H1 (cell line): Measurements from ENCODE around the gene IRF8. TPM values are rescaled to one million over a fixed set of nuclear protein-coding genes. Genes with fewer than 3 reads are reported as not detected.

Source experiments
- CTCF ChIA-PET: fragments of 300-600 bp; sonication (Branson Sonifier 250); formaldehyde crosslinking; loops from one replicate; lab custom pipeline; 2021; ENCODE audit not compliant: partially characterized antibody; lab: Charles Lee
- POLR2A ChIA-PET: fragments of 300-600 bp; sonication (Branson Sonifier 250); formaldehyde crosslinking; loops from one replicate; lab custom pipeline; 2021; ENCODE audit warnings: inconsistent platforms; ENCODE audit not compliant: partially characterized antibody; lab: Charles Lee
- DNase-seq, 2 experiments: peaks; one replicate each; pipeline versions ENCODE4 v3.0.0 to v3.0.0-alpha.2; 2010 to 2022; ENCODE audit warnings: low spot score in 2 of 2, low read depth in 1 of 2, mixed read lengths in 1 of 2
- FAIRE-seq: peaks from 2 replicates; lab custom pipeline; 2011; peaks lifted over from hg19 to GRCh38; lab: Jason Lieb, UNC
- H2AFZ ChIP-seq: 2 replicates; pipeline ENCODE4 v1.8.1; 2012; ENCODE audit warnings: low read length, inconsistent platforms
- H2AK5ac ChIP-seq: 2 replicates; pipeline ENCODE4 v1.6.1; 2013; ENCODE audit warnings: low read depth, low read length
- H2BK120ac ChIP-seq: replicated peaks from 2 replicates; pipeline ENCODE3; 2013; ENCODE audit warnings: low read depth, low read length, inconsistent platforms
- H2BK12ac ChIP-seq: 2 replicates; pipeline ENCODE4 v1.6.1; 2013; ENCODE audit warnings: low read depth, low read length
- H2BK15ac ChIP-seq: 2 replicates; pipeline ENCODE4 v1.6.1; 2013; ENCODE audit warnings: low read length
- H2BK20ac ChIP-seq: 2 replicates; pipeline ENCODE4 v1.6.1; 2013; ENCODE audit warnings: low read length
- H2BK5ac ChIP-seq: 2 replicates; pipeline ENCODE4 v1.6.1; 2013; ENCODE audit warnings: low read depth, low read length
- H3K14ac ChIP-seq: 2 replicates; pipeline ENCODE4 v1.6.1; 2013; ENCODE audit warnings: inconsistent platforms; ENCODE audit not compliant: insufficient read length
- H3K18ac ChIP-seq: 2 replicates; pipeline ENCODE4 v1.6.1; 2013; ENCODE audit warnings: low read length; ENCODE audit errors: extremely low read depth
- H3K23ac ChIP-seq: 2 replicates; pipeline ENCODE4 v1.6.1; 2013; ENCODE audit warnings: inconsistent platforms; ENCODE audit not compliant: insufficient read length
- H3K23me2 ChIP-seq: 2 replicates; pipeline ENCODE4 v1.6.1; 2013; ENCODE audit warnings: low read depth, low read length
- H3K27ac ChIP-seq: 2 replicates; pipeline ENCODE4 v1.6.1; 2011; ENCODE audit warnings: low read depth, low read length, inconsistent platforms
- H3K27me3 ChIP-seq, 4 experiments: replicated peaks in 1 of 4; 1 replicate in 1 of 4; 2 replicates in 3 of 4; pipeline versions ENCODE4 v1.6.1 to v1.8.1; 2011 to 2013; ENCODE audit warnings: low read length in 3 of 4, mild to moderate bottlenecking in 3 of 4, inconsistent platforms in 2 of 4, mixed read lengths in 2 of 4, moderate library complexity in 1 of 4; ENCODE audit not compliant: control insufficient read depth in 3 of 4, insufficient read depth in 3 of 4; ENCODE audit errors: extremely low read depth in 1 of 4
- H3K36me3 ChIP-seq, 4 experiments: 2 replicates each; pipeline versions ENCODE4 v1.6.1 to v1.8.1; 2011 to 2013; ENCODE audit warnings: mild to moderate bottlenecking in 4 of 4, low read length in 3 of 4, moderate library complexity in 2 of 4, control low read depth in 1 of 4, inconsistent platforms in 1 of 4; ENCODE audit not compliant: insufficient read depth in 4 of 4, control insufficient read depth in 2 of 4
- H3K4ac ChIP-seq: replicated peaks from 2 replicates; pipeline ENCODE3; 2013; ENCODE audit warnings: low read length, low read depth, mixed read lengths, inconsistent platforms; ENCODE audit not compliant: insufficient read length
- H3K4me1 ChIP-seq, 4 experiments: replicated peaks in 1 of 4; 1 replicate in 1 of 4; 2 replicates in 3 of 4; pipeline versions ENCODE4 v1.6.1 to v1.8.1; 2011 to 2013; ENCODE audit warnings: low read length in 3 of 4, inconsistent platforms in 2 of 4, mixed read lengths in 1 of 4; ENCODE audit not compliant: insufficient read depth in 4 of 4, control insufficient read depth in 3 of 4
- H3K4me2 ChIP-seq, 2 experiments: 2 replicates each; pipeline versions ENCODE4 v1.6.1 to v1.8.1; 2011 to 2013; ENCODE audit warnings: low read depth in 2 of 2, low read length in 2 of 2, control low read depth in 1 of 2, inconsistent platforms in 1 of 2, mild to moderate bottlenecking in 1 of 2; ENCODE audit not compliant: insufficient read depth in 1 of 2
- H3K4me3 ChIP-seq, 4 experiments: fragments of 200-600, 300-600 bp in 1 of 4; sonication (generic), shearing (Covaris generic), sonication (Bioruptor Twin) in 1 of 4; 2 replicates each; pipeline versions ENCODE4 v1.5.1 to v1.8.1; 2011 to 2016; ENCODE audit warnings: low read length in 4 of 4, low read depth in 3 of 4, control low read depth in 2 of 4, inconsistent platforms in 2 of 4, mild to moderate bottlenecking in 2 of 4, mixed read lengths in 1 of 4, moderate library complexity in 1 of 4; ENCODE audit not compliant: insufficient read depth in 2 of 4; ENCODE audit errors: extremely low read depth in 1 of 4
- H3K56ac ChIP-seq: replicated peaks from 2 replicates; pipeline ENCODE3; 2013; ENCODE audit warnings: low read depth, mild to moderate bottlenecking, mixed read lengths, low read length, inconsistent platforms; ENCODE audit not compliant: insufficient read length
- H3K79me1 ChIP-seq: 2 replicates; pipeline ENCODE4 v1.6.1; 2013; ENCODE audit warnings: low read depth, low read length, control low read depth
- H3K79me2 ChIP-seq, 2 experiments: 2 replicates each; pipeline versions ENCODE4 v1.6.1 to v1.8.1; 2012 to 2013; ENCODE audit warnings: low read length in 2 of 2, mild to moderate bottlenecking in 2 of 2, inconsistent platforms in 1 of 2; ENCODE audit not compliant: insufficient read depth in 2 of 2, control insufficient read depth in 1 of 2
- H3K9ac ChIP-seq, 4 experiments: replicated peaks in 1 of 4; 1 replicate in 1 of 4; 2 replicates in 3 of 4; pipeline versions ENCODE4 v1.6.1 to v1.8.1; 2011 to 2013; ENCODE audit warnings: low read depth in 3 of 4, low read length in 3 of 4, control low read depth in 2 of 4, mild to moderate bottlenecking in 2 of 4, moderate library complexity in 2 of 4, inconsistent platforms in 1 of 4; ENCODE audit errors: extremely low read depth in 1 of 4
- H3K9me3 ChIP-seq, 2 experiments: 2 replicates each; pipeline versions ENCODE4 v1.6.1 to v1.8.1; 2012 to 2013; ENCODE audit warnings: mild to moderate bottlenecking in 2 of 2, moderate library complexity in 2 of 2, control low read depth in 1 of 2, inconsistent platforms in 1 of 2, low read depth in 1 of 2, low read length in 1 of 2, mixed read lengths in 1 of 2; ENCODE audit not compliant: insufficient read depth in 2 of 2
- H4K20me1 ChIP-seq, 2 experiments: replicated peaks in 1 of 2; 2 replicates each; pipeline versions ENCODE3 to v1.8.1; 2011 to 2013; ENCODE audit warnings: inconsistent platforms in 2 of 2, low read length in 2 of 2, mild to moderate bottlenecking in 1 of 2; ENCODE audit not compliant: insufficient read depth in 2 of 2, control insufficient read depth in 1 of 2
- H4K5ac ChIP-seq: 2 replicates; pipeline ENCODE4 v1.6.1; 2013; ENCODE audit warnings: low read length, low read depth, mixed read lengths, inconsistent platforms; ENCODE audit not compliant: insufficient read length
- H4K8ac ChIP-seq: 2 replicates; pipeline ENCODE4 v1.8.0; 2013; ENCODE audit warnings: mild to moderate bottlenecking, moderate library complexity, low read length, inconsistent platforms; ENCODE audit not compliant: insufficient read depth; ENCODE audit errors: extremely low read depth
- H4K91ac ChIP-seq: replicated peaks from 2 replicates; pipeline ENCODE3; 2013; ENCODE audit warnings: low read length, mixed read lengths, inconsistent platforms; ENCODE audit not compliant: insufficient read length
- BRCA1 ChIP-seq: IDR thresholded peaks from 2 replicates; pipeline ENCODE4 v1.6.1; 2012; ENCODE audit warnings: low read depth, low read length, improper control_type of control experiment
- EGR1 ChIP-seq: IDR thresholded peaks from 2 replicates; pipeline ENCODE4 v1.6.1; 2011; ENCODE audit warnings: low read depth, low read length, borderline replicate concordance
- RAD21 ChIP-seq, 2 experiments: IDR thresholded peaks in 1 of 2; conservative IDR thresholded peaks in 1 of 2; 2 replicates each; pipeline ENCODE4 v1.6.1; 2011; ENCODE audit warnings: low read depth in 2 of 2, low read length in 2 of 2, improper control_type of control experiment in 1 of 2, inconsistent platforms in 1 of 2, mild to moderate bottlenecking in 1 of 2, moderate library complexity in 1 of 2
- RXRA ChIP-seq: IDR thresholded peaks from 2 replicates; pipeline ENCODE4 v1.6.1; 2011; ENCODE audit warnings: low read depth, mild to moderate bottlenecking, low read length, moderate library complexity; ENCODE audit not compliant: insufficient read depth
- SP4 ChIP-seq: IDR thresholded peaks from 2 replicates; pipeline ENCODE4 v1.6.1; 2012; ENCODE audit warnings: low read length, inconsistent platforms
- WGBS, 2 experiments: shearing (Covaris generic) in 1 of 2; methylation state at CpG; one replicate each; pipeline versions ENCODE4 v1.1.6 to v1.1.7; 2013 to 2015; ENCODE audit warnings: low lambda C conversion rate in 2 of 2, mixed read lengths in 2 of 2, inconsistent platforms in 1 of 2, low coverage in 1 of 2, missing lambda C conversion rate in 1 of 2; ENCODE audit not compliant: insufficient replicate concordance in 2 of 2, insufficient coverage in 1 of 2, insufficient read length in 1 of 2; ENCODE audit errors: extremely low coverage in 1 of 2, missing lambda C conversion rate in 1 of 2; 5-methylcytosine and 5-hydroxymethylcytosine counted together
- polyA plus RNA-seq, 7 experiments: library from polyadenylated mRNA; depleted of rRNA in 3 of 7; stranded (reverse) in 5 of 7; unstranded in 2 of 7; fragments of >200 nt in 5 of 7; fragments of 200-250 nt in 2 of 7; gene quantifications; 1 replicate in 5 of 7; 2 replicates in 1 of 7; 4 replicates in 1 of 7; pipeline versions ENCODE4 v1.2.1 to v1.2.3, GENCODE V29; 2011 to 2013; ENCODE audit warnings: missing spikeins in 2 of 7, mixed read lengths in 2 of 7
- total RNA-seq: library from RNA; stranded (reverse); fragmentation: NEBNext Ultra II Directional; extraction: Animal tissue kit (Norgen Biotek cat#: 25700); gene quantifications from 2 replicates; pipeline ENCODE4 v1.2.1, GENCODE V29; 2021

Gene IRF8
- total and polyA plus RNA-seq, 2 of the 8 experiments (the other 6 are each of a cell fraction or from before 2014, with no cell fraction given) = 0.35 to 2.0 TPM

DNA sequence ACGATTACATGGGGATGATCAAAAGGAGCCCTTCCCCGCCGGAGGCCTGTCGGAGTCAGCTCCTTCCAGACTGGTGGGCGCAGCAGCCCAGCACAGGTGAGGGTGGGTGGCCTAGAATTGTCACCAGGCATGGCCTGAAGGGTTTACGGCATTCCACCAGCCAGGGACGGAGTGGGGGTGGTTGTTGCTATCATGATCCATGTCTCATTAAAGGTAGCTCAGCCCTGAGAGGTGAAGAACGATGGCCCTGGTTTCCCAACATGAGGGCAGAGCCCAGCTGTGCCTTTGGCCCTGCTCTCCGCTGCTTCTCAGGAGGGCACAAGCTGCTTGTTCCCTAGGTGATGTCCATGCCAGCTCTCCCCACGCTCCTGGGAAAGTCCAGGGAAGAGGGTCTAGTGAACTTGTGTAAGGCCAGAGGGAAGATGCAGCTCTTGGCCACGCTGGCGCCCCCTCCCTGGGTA, 14.2 kb downstream of the IRF8 start:
- H4K91ac ChIP-seq = peak overlapping the region; percentile 6
- DNase-seq (no peak), FAIRE-seq (no peak)
- no peak overlapping the region for H4K8ac ChIP-seq
- no peaks in the 10 kb centered on the region for H3K79me1 ChIP-seq
- H2BK120ac ChIP-seq = no peak overlapping the region
- no peak overlapping the region for H2BK5ac ChIP-seq
- no peaks in the 10 kb centered on the region for H4K20me1 ChIP-seq
- peaks cover 0 to 8% (median 4%) of the 10 kb centered on the region in 4 experiments; a peak in 3 of 7 replicates for H3K27me3 ChIP-seq
- H3K4me2 ChIP-seq = no peak overlapping the region
- H3K9ac ChIP-seq = no peak overlapping the region
- TF ChIP-seq RXRA (no peak), EGR1 (no peak), BRCA1 (no peak), SP4 (no peak), RAD21 (IDR thresholded peaks at IDR 0.05 in 1 of 2, conservative IDR thresholded peaks at IDR 0.05 in 1 of 2; ENCODE audit: low read depth in 2 of 2, low read length in 2 of 2) (no peak)
- H3K79me2 ChIP-seq = no peaks in the 10 kb centered on the region
- H3K14ac ChIP-seq = no peak overlapping the region
- ChIA-PET CTCF (interaction anchor here (1.0 to 10.2 kb wide), 11 partner anchors 10 to 94 kb away, joined by 3 to 52 read pairs (median 5); no protein-coding TSS in a partner anchor), POLR2A (no interaction called here)
- 91% methylated on average over 12 of the region's 12 CpGs; no CpG with 5 or more reads in 1 of the 2 experiments for WGBS, 2 experiments
- H3K9me3 ChIP-seq = no peaks in the 10 kb centered on the region
- H3K23me2 ChIP-seq = no peaks in the 10 kb centered on the region
- H2BK15ac ChIP-seq = no peak overlapping the region
- H3K56ac ChIP-seq = no peak overlapping the region
- H3K36me3 ChIP-seq = no peaks in the 10 kb centered on the region
- no peak overlapping the region for H3K4me3 ChIP-seq
- H3K23ac ChIP-seq = no peak overlapping the region
- H2BK20ac ChIP-seq = peak overlapping the region; percentile 61; the same call in 1 of the 2 replicates
- no peak overlapping the region for H3K27ac ChIP-seq
- no peak overlapping the region for H3K4ac ChIP-seq
- no peak overlapping the region for H2AFZ ChIP-seq
- H4K5ac ChIP-seq = no peak overlapping the region
- H3K18ac ChIP-seq = no peak overlapping the region
- H2AK5ac ChIP-seq = no peak overlapping the region
- H2BK12ac ChIP-seq = no peak overlapping the region
- H3K4me1 ChIP-seq = peaks cover 0 to 5% (median 2%) of the 10 kb centered on the region in 4 experiments; a peak in 3 of 7 replicates
